Measurements from ENCODE around the gene RSKR. TPM values are rescaled to one million over a fixed set of nuclear protein-coding genes. Genes with fewer than 3 reads are reported as not detected.

The RSKR gene
- total and polyA plus RNA-seq, 2 experiments from 2014 or later: 7.5 to 38.8 TPM

GRCh38 chr17:28585851-28586250, 28.1 kb downstream of the RSKR start (continued):
- TF ChIP-seq, protein P1, sequence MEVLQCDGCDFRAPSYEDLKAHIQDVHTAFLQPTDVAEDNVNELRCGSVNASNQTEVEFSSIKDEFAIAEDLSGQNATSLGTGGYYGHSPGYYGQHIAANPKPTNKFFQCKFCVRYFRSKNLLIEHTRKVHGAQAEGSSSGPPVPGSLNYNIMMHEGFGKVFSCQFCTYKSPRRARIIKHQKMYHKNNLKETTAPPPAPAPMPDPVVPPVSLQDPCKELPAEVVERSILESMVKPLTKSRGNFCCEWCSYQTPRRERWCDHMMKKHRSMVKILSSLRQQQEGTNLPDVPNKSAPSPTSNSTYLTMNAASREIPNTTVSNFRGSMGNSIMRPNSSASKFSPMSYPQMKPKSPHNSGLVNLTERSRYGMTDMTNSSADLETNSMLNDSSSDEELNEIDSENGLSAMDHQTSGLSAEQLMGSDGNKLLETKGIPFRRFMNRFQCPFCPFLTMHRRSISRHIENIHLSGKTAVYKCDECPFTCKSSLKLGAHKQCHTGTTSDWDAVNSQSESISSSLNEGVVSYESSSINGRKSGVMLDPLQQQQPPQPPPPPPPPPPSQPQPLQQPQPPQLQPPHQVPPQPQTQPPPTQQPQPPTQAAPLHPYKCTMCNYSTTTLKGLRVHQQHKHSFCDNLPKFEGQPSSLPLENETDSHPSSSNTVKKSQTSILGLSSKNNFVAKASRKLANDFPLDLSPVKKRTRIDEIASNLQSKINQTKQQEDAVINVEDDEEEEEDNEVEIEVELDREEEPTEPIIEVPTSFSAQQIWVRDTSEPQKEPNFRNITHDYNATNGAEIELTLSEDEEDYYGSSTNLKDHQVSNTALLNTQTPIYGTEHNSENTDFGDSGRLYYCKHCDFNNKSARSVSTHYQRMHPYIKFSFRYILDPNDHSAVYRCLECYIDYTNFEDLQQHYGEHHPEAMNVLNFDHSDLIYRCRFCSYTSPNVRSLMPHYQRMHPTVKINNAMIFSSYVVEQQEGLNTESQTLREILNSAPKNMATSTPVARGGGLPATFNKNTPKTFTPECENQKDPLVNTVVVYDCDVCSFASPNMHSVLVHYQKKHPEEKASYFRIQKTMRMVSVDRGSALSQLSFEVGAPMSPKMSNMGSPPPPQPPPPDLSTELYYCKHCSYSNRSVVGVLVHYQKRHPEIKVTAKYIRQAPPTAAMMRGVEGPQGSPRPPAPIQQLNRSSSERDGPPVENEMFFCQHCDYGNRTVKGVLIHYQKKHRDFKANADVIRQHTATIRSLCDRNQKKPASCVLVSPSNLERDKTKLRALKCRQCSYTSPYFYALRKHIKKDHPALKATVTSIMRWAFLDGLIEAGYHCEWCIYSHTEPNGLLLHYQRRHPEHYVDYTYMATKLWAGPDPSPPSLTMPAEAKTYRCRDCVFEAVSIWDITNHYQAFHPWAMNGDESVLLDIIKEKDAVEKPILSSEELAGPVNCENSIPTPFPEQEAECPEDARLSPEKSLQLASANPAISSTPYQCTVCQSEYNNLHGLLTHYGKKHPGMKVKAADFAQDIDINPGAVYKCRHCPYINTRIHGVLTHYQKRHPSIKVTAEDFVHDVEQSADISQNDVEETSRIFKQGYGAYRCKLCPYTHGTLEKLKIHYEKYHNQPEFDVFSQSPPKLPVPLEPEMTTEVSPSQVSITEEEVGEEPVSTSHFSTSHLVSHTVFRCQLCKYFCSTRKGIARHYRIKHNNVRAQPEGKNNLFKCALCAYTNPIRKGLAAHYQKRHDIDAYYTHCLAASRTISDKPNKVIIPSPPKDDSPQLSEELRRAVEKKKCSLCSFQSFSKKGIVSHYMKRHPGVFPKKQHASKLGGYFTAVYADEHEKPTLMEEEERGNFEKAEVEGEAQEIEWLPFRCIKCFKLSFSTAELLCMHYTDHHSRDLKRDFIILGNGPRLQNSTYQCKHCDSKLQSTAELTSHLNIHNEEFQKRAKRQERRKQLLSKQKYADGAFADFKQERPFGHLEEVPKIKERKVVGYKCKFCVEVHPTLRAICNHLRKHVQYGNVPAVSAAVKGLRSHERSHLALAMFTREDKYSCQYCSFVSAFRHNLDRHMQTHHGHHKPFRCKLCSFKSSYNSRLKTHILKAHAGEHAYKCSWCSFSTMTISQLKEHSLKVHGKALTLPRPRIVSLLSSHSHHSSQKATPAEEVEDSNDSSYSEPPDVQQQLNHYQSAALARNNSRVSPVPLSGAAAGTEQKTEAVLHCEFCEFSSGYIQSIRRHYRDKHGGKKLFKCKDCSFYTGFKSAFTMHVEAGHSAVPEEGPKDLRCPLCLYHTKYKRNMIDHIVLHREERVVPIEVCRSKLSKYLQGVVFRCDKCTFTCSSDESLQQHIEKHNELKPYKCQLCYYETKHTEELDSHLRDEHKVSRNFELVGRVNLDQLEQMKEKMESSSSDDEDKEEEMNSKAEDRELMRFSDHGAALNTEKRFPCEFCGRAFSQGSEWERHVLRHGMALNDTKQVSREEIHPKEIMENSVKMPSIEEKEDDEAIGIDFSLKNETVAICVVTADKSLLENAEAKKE (CRISPR knock-in tag; IDR thresholded peaks at IDR 0.05): no peak
- no peak for TF ChIP-seq EZH2phosphoT487 (IDR thresholded peaks at IDR 0.05; ENCODE audit: unreplicated experiment)
- no peak for TF ChIP-seq ZNF114 (CRISPR knock-in tag; IDR thresholded peaks at IDR 0.05)
- no peak for TF ChIP-seq ZNF331 (CRISPR knock-in tag; IDR thresholded peaks at IDR 0.05; ENCODE audit: low read depth)
- TF ChIP-seq, protein P2, sequence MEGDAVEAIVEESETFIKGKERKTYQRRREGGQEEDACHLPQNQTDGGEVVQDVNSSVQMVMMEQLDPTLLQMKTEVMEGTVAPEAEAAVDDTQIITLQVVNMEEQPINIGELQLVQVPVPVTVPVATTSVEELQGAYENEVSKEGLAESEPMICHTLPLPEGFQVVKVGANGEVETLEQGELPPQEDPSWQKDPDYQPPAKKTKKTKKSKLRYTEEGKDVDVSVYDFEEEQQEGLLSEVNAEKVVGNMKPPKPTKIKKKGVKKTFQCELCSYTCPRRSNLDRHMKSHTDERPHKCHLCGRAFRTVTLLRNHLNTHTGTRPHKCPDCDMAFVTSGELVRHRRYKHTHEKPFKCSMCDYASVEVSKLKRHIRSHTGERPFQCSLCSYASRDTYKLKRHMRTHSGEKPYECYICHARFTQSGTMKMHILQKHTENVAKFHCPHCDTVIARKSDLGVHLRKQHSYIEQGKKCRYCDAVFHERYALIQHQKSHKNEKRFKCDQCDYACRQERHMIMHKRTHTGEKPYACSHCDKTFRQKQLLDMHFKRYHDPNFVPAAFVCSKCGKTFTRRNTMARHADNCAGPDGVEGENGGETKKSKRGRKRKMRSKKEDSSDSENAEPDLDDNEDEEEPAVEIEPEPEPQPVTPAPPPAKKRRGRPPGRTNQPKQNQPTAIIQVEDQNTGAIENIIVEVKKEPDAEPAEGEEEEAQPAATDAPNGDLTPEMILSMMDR (conservative IDR thresholded peaks at IDR 0.05; ENCODE audit: low read depth in 2 of 2): no peak
- no peak for TF ChIP-seq EZH2 (IDR thresholded peaks at IDR 0.05; ENCODE audit: low read depth, unreplicated experiment)

DNA sequence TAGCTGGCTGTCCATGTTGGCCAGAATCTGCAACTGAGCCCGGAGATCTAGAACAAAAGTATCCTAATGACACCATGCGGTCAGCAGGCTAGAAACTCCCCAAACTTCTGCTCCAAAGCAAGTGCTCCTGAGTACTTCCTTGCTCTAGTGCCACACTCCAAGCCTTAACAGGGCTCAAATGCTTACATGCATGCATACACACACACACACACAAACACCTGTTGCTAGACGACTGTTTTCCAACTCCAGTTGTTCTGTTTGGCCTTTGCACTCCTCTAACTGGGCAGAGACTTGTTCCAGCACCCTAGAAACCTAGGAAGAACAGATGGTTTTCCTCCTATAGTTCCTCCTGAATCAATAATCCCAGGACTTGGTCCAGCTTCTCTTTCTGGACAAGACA, 29.6 kb downstream of the RSKR start:
- H3K27ac ChIP-seq (ENCODE audit: low read depth): no peak overlapping the region
- DNase-seq (ENCODE audit: low spot score) (no peak), ATAC-seq (no peak)
- H4K20me1 ChIP-seq (replicated peaks; ENCODE audit: insufficient read depth): peaks cover 17% of the 10 kb centered on the region
- peaks cover 2% of the 10 kb centered on the region for H3K27me3 Mint-ChIP-seq (ENCODE audit: insufficient read depth, low read depth, poor library complexity)
- peaks cover 5% of the 10 kb centered on the region for H3K79me2 ChIP-seq (replicated peaks; ENCODE audit: insufficient read depth)
- H3K27ac Mint-ChIP-seq: no peak overlapping the region
- H3K4me3 ChIP-seq: no peak overlapping the region
- H3K9me3 Mint-ChIP-seq: no peaks in the 10 kb centered on the region
- no peaks in the 10 kb centered on the region; the same call in 1 of the 2 replicates for H3F3A ChIP-seq (replicated peaks; ENCODE audit: low read depth)
- no peak for TF ChIP-seq ZNF114 (CRISPR knock-in tag; IDR thresholded peaks at IDR 0.05)
- no peak for TF ChIP-seq JUNB (IDR thresholded peaks at IDR 0.05; ENCODE audit: unreplicated experiment)
- TF ChIP-seq, protein P1 (CRISPR knock-in tag; IDR thresholded peaks at IDR 0.05): no peak
- H3K36me3 ChIP-seq (ENCODE audit: insufficient read depth): peaks cover 84% of the 10 kb centered on the region
- H3K4me3 Mint-ChIP-seq: no peak overlapping the region; the same call in 2 of the 3 replicates
- no peaks in the 10 kb centered on the region for H3K9me2 ChIP-seq (ENCODE audit: insufficient read depth)
- H3K4me2 ChIP-seq: no peak overlapping the region
- H3K36me3 Mint-ChIP-seq (ENCODE audit: low read depth): peaks cover 29% of the 10 kb centered on the region
- H2AFZ ChIP-seq: no peak overlapping the region
- H3K4me1 ChIP-seq (ENCODE audit: insufficient read depth): no peaks in the 10 kb centered on the region
- H3K4me1 Mint-ChIP-seq: no peaks in the 10 kb centered on the region
- no peaks in the 10 kb centered on the region for H3K27me3 ChIP-seq (ENCODE audit: insufficient read depth)
